GM18867 (cell line): ENCODE measurements around the gene RIMOC1.
A peak's percentile ranks its signal among the peaks of the same experiment; 100 is the strongest.

Source experiments
- ATAC-seq: cut with Tn5 transposase; IDR thresholded peaks from one replicate; pipeline ENCODE4 v1.9.1; 2021; ENCODE audit warnings: mild to moderate bottlenecking, moderate library complexity; ENCODE audit not compliant: unreplicated experiment

The RIMOC1 gene

GRCh38 chr5:41903892-41904799 lies at the start of gene RIMOC1:
Gene RIMOC1 (plus strand): TSS chr5:41904344. CDS start chr5:41904368, 24 bp downstream.
- peak; percentile 98 for ATAC-seq

- ATAC-seq, result peak; percentile 91
Observed at GRCh38 chr5:41856644-41857491, 47.3 kb upstream of the RIMOC1 start.

DNA sequence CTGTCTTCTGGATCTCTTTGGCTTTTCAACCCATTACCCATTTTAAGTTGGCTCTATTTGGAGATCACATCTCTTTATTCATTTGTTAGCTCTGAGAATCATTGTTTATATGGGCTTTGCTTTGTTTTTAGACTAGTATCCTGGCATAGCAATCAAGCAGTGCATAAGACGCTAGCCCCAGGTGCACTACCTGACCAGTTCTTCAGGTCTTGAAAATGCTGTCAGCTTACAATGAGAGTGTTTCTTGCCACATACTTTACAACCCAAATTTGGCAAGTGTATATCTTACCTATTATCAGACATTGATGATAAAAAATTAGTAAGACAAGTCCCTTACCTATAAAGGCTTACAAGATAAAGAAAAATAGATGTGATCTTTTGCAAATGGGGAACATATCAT lies 46.2 kb upstream of the RIMOC1 start:
- no peak for ATAC-seq

DNA sequence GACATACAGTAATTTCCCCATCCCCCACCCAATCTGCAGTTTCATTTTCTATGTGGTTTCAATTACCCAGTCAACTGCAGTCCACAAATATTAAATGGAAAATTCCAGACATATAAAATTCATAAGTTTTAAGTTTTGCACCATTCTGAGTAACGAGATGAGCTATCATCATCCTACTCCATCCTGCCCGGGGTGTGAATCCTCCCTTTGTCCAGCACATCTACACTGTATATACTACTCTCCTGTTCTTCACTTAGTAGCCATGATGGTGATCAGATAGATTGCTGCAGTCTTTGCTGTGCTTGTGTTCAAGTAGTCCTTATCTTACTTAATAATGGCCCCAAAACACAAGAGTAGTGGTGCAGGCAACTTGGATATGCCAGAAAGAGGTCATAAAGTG lies 45.3 kb upstream of the RIMOC1 start:
- ATAC-seq, result no peak

- ATAC-seq, result peak; percentile 69
Observed at GRCh38 chr5:41863871-41864486, 40.2 kb upstream of the RIMOC1 start.

GRCh38 chr5:41869151-41869723 lies 34.9 kb upstream of the RIMOC1 start:
- ATAC-seq, result no peak

- ATAC-seq, result peak; percentile 96
Observed at GRCh38 chr5:41869724-41870626, 34.2 kb upstream of the RIMOC1 start, which contains the start of gene OXCT1. Gene OXCT1 (minus strand): TSS chr5:41870425. CDS start chr5:41870358, 67 bp downstream.

- ATAC-seq, result no peak
Observed at GRCh38 chr5:41870627-41871048, 33.5 kb upstream of the RIMOC1 start.

DNA sequence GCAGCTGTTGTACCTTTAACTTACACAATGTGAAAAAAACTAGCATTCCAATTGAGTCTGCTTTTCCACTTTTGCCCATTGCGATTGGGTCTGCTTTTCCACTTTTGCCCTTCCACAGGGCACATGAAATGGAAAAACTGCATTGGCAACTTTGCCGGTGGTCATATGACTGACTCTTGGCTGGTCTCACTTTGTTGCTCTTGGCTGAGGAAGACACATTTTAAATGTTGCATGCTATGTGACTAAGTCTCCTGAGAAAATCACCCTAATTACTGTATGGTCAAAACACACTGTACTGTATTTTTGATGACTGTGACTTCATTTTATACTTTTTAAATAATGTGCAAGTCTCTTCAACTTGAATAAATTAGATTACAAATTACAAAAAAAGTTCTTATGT lies 32.3 kb upstream of the RIMOC1 start:
- ATAC-seq, result no peak

GRCh38 chr5:41874512-41875060 lies 29.6 kb upstream of the RIMOC1 start:
- ATAC-seq, result no peak

GRCh38 chr5:41875121-41875520 lies 29.0 kb upstream of the RIMOC1 start:
- ATAC-seq, result no peak

GRCh38 chr5:41876678-41877077 lies 27.5 kb upstream of the RIMOC1 start:
- ATAC-seq, result no peak

- no peak for ATAC-seq
Observed at GRCh38 chr5:41877408-41877807, 26.7 kb upstream of the RIMOC1 start.

DNA sequence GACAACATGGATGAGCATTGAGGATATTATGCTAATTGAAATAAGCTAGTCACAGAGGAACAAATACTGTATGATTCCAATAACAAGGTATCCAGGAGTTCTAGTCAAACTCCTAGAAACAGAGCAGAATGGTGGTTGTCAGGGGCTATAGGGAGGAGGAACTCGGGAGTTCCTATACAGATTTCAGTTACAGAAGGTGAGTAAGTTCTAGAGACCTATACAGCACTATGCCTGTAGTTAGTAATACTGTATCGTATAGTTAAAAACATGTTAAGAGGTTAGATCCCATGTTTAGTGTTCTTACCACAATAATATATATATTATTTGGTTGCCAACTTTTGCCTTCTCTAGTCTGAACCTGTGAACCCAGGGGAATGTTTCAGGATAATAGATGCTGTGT lies 26.0 kb upstream of the RIMOC1 start:
- no peak for ATAC-seq

DNA sequence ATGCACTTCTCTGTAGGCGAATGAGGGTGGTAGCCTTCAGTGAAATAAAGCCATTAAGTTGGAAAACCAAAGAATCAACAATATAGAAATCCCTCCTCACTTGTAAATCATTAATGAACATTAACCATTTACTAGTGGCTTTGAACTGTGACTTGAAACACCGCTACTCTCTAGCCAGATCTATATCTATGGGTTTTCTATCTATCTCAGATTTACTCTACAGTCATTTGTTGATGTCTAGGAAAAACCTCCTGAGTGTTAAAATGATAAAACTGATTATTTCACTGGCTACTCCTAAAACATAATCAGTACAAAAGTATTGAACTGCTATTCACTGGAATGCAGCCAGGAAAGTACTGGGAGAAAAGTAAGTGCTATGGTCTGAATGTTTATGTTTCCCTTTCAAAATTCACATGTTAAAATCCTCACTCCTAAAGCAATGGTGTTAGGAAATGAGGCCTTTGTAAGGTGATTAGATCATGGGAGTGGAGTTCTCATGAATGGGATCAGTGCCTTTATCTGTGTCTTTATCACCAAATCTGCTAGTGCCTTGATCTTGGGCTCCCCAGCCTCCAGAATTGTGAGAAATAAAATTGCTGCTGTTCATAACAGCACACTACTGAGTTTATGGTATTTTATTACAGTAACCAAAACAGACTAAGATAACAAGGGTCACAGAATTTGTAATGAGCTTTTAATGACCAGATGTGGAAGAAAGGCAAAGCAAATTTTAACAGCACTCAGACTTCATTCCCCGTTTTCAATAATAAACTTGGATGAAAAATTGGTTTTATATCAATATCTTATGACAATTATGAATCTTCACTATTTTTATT lies 25.3 kb upstream of the RIMOC1 start:
- no peak for ATAC-seq

DNA sequence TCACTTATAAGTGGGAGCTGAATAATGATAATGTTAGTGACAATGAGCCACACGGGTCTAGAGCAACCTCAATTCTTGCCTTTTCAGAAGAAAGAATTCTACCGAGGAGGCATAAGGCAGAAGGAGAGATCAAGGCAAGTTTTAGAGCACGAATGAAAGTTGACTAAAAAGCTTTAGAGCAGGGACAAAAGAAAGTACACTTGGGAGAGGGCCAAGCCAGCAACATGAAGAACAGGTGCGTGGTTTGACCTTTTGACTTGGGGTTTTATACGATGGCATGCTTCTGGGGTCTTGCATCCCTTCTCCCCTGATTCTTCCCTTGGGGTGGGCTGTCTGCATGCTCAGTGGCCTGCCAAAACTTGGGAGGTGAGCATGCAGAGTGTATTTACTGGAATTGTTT lies 21.4 kb upstream of the RIMOC1 start:
- ATAC-seq, result no peak

GRCh38 chr5:41883243-41883642 lies 20.9 kb upstream of the RIMOC1 start:
- no peak for ATAC-seq

DNA sequence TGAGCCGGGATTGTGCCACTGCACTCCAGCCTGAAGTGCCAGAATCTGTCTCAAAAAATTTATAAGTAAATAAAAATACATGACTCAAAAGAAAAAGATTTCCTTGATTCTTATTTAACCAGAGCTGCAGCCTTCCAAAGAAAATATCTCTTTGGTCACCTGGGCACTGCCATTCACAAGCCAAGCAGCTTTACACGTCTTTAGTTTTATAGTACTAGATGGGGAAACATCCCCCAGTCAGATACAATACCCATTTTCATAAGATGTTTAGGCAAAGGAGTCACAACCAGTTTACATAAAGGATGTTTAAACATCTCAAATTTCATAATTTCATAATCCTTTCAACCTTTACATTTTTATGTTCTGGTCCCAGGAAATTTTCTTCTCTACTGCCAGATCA lies 20.2 kb upstream of the RIMOC1 start:
- no peak for ATAC-seq

DNA sequence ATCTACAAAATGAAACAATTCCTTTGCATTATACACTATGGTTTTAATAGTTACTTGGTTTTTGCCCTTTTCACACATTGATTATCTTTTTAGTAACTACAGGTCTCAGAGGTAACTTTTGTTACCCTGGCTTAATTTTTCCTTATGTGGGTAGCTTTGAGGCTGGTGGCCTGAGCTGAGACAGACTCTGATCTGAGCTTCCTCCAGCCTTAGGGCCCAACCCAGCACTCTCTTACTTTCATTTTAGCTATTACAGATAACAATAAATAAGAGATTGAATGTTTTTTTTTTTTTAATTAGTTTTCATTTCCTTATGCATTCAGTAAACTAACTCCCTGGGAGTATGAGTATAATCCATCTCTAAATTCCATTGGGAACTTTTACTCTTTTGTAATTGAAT lies 18.9 kb upstream of the RIMOC1 start:
- ATAC-seq, result no peak
